ENCODE data around the gene CLK4.

The CLK4 gene

GRCh38 chr5:178564397-178564796 lies 62.5 kb downstream of the CLK4 start:
- H3K27ac ChIP-seq, result no peak overlapping the region
- H3K36me3 ChIP-seq, result no peaks in the 10 kb centered on the region
- no peaks in the 10 kb centered on the region for H3K27me3 ChIP-seq (ENCODE audit: insufficient read depth, low read depth, severe bottlenecking)
- no peak overlapping the region for H3K4me3 ChIP-seq (ENCODE audit: low read depth, low read length)
- no peaks in the 10 kb centered on the region for H3K9me3 ChIP-seq (ENCODE audit: severe bottlenecking)
- DNase-seq, result no peak
- TF ChIP-seq, protein P1, sequence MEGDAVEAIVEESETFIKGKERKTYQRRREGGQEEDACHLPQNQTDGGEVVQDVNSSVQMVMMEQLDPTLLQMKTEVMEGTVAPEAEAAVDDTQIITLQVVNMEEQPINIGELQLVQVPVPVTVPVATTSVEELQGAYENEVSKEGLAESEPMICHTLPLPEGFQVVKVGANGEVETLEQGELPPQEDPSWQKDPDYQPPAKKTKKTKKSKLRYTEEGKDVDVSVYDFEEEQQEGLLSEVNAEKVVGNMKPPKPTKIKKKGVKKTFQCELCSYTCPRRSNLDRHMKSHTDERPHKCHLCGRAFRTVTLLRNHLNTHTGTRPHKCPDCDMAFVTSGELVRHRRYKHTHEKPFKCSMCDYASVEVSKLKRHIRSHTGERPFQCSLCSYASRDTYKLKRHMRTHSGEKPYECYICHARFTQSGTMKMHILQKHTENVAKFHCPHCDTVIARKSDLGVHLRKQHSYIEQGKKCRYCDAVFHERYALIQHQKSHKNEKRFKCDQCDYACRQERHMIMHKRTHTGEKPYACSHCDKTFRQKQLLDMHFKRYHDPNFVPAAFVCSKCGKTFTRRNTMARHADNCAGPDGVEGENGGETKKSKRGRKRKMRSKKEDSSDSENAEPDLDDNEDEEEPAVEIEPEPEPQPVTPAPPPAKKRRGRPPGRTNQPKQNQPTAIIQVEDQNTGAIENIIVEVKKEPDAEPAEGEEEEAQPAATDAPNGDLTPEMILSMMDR (IDR thresholded peaks at IDR 0.05; ENCODE audit: low read depth, low read length), result no peak

- DNase-seq, result no peak
Observed at GRCh38 chr5:178563621-178564020, 63.2 kb downstream of the CLK4 start.

DNA sequence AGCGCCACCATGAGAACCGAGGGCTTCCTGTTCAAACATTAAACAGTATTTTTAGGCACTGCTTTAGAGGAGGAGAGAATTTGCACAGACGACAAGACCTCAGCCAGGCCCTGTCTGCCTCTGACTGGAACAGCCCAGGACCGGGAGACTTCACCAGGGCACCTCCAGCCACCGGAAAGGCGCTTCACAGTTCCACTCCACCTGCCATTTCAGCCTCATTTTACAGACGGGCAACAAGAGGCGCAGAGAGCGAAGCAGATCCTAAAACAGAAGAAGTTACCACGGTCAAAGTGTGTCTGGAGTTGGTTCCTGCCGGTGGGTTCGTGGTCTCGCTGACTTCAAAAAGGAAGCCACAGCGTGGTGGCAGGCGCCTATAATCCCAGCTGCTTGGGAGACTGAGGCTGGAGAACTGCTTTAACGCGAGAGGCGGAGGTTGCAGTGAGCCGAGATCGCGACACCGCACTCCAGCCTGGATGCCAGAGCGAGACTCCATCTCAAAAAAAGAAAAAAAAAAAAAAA lies 65.0 kb downstream of the CLK4 start:
- no peak for DNase-seq
- no peaks in the 10 kb centered on the region for H3K36me3 ChIP-seq
- H3K27me3 ChIP-seq (ENCODE audit: insufficient read depth, low read depth, severe bottlenecking), result no peaks in the 10 kb centered on the region
- H3K9me3 ChIP-seq (ENCODE audit: severe bottlenecking), result no peaks in the 10 kb centered on the region
- no peak overlapping the region for H3K27ac ChIP-seq
- no peak overlapping the region for H3K4me3 ChIP-seq (ENCODE audit: low read depth, low read length)
- TF ChIP-seq, protein P1 (IDR thresholded peaks at IDR 0.05; ENCODE audit: low read depth, low read length), result no peak

More at GRCh38 chr5:178563621-178564020, 63.2 kb downstream of the CLK4 start:
- Histone ChIP-seq H3K4me3 (ENCODE audit: low read depth, low read length) (no peak overlapping the region), H3K27me3 (ENCODE audit: insufficient read depth, low read depth, severe bottlenecking) (no peaks in the 10 kb centered on the region), H3K27ac (no peak overlapping the region), H3K9me3 (ENCODE audit: severe bottlenecking) (no peaks in the 10 kb centered on the region), H3K36me3 (no peaks in the 10 kb centered on the region)
- TF ChIP-seq, protein P1 (IDR thresholded peaks at IDR 0.05; ENCODE audit: low read depth, low read length), result no peak

DNA sequence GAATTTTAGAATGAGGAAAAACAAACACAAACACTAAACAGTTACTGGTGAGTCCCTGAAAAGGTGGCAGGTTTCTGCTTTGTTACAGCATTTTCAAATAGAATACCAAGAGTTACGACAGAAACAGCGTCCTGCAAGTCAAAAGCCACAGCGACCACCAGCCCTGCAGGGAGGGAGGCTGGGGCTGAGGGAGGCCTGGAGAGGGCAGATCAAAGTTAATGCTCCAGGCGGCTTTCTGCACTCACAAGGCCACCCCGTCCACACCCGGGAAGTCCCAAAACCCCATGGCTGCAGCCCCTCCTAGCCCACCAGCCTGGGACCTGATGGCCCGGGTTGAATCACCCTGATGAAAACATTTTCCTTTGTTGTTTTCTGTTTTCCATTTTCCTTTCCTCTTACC lies 65.9 kb downstream of the CLK4 start:
- Histone ChIP-seq H3K27ac (no peak overlapping the region), H3K27me3 (ENCODE audit: insufficient read depth, low read depth, severe bottlenecking) (no peaks in the 10 kb centered on the region), H3K36me3 (no peaks in the 10 kb centered on the region), H3K9me3 (ENCODE audit: severe bottlenecking) (no peaks in the 10 kb centered on the region), H3K4me3 (ENCODE audit: low read depth, low read length) (no peak overlapping the region)
- DNase-seq, result no peak
- TF ChIP-seq, protein P1 (IDR thresholded peaks at IDR 0.05; ENCODE audit: low read depth, low read length), result no peak

GRCh38 chr5:178557416-178557815 lies 69.4 kb downstream of the CLK4 start:
- Histone ChIP-seq H3K27ac (no peak overlapping the region), H3K4me3 (ENCODE audit: low read depth, low read length) (no peak overlapping the region), H3K27me3 (ENCODE audit: insufficient read depth, low read depth, severe bottlenecking) (no peaks in the 10 kb centered on the region), H3K36me3 (no peaks in the 10 kb centered on the region), H3K9me3 (ENCODE audit: severe bottlenecking) (no peaks in the 10 kb centered on the region)
- DNase-seq, result no peak
- TF ChIP-seq, protein P1 (IDR thresholded peaks at IDR 0.05; ENCODE audit: low read depth, low read length), result no peak

- Histone ChIP-seq H3K27ac (no peak overlapping the region), H3K36me3 (no peaks in the 10 kb centered on the region), H3K4me3 (ENCODE audit: low read depth, low read length) (no peak overlapping the region), H3K9me3 (ENCODE audit: severe bottlenecking) (no peaks in the 10 kb centered on the region), H3K27me3 (ENCODE audit: insufficient read depth, low read depth, severe bottlenecking) (no peaks in the 10 kb centered on the region)
- TF ChIP-seq, protein P1 (IDR thresholded peaks at IDR 0.05; ENCODE audit: low read depth, low read length), result no peak
- DNase-seq, result no peak
Observed at GRCh38 chr5:178555771-178556211, 71.1 kb downstream of the CLK4 start.

Data from WERI-Rb-1 (cell line).